GM18873 (cell line): ENCODE results near the gene APOF.
"Not testable (repeated sequence)": the region's sequence is repeated elsewhere in the genome, so short reads cannot be mapped to it uniquely, and the experiment has no call there.

Experiments used
- ATAC-seq: cut with Tn5 transposase; IDR thresholded peaks from one replicate; pipeline ENCODE4 v1.9.1; 2021; ENCODE audit warnings: mild to moderate bottlenecking, moderate library complexity, moderate number of reproducible peaks; ENCODE audit not compliant: unreplicated experiment, low FRiP score

Gene APOF

GRCh38 chr12:56334490-56334793 lies 28.2 kb downstream of the APOF start:
- no peak for ATAC-seq

DNA sequence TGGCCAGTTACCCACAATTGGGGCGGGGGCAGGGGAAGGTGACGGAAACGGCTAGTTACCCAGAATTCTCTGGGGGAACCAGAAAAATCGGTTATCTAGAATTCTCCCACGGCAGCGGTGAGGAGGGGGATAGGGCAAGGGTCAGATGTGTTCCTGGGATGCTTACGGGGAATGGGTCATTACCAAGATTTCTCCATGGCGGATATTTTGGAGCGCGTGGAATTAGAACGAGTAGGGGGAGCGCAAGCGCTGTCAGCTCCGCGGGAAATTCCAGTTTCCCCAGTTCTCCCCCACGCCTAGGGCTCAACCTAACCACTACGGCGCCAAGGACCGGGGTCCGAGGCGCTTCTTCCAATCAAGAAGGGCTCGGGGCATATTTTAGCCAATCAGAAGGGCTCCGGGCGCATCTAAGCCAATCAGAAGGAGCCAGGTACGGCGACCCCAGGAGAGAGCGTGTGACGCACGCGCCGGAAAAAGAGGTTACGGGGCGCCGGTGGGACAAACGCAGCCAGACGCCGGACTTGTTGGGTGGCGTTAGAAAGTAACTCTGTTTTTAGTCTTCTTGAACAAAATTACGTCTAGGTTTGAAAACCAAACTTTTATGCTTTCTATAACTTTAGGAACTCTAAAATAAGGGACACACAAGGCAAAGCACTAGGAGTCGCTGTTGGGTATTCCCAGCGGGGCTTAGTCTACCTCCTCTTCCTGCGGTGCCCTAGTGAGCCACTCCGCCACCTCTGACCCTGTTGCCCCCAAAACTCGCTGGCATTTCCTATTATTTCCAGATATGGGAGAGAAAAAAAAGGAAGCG lies 28.8 kb downstream of the APOF start, which contains the start of gene PAN2:
Gene PAN2, minus strand, starts transcription at position 322 of the 811 bp plus-strand sequence. CDS start 906 bp downstream, outside the sequence.
- peak; percentile 88 for ATAC-seq

DNA sequence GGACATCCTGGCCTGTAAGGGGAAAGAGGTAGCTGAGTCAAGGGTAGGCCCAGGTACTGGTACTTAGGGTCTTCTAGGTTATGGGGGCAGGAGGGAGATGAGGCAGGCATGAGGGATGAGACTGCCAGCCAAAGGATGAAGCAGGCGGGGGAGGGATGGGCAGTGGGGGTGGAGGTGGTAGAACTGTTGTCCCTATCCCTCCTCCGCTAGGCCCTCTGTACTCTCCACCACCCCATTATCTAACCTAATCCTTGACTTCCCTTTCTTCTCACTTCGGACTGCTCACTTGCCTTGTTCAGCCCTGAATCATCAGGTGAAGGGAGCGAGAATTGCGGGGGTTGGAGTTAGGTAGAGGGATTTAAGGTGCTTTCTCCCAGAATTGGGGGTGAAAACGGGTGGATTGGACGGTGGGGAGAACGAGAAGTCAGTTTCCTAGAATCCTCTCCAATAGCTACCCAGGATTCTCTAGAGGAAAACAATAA lies 29.4 kb downstream of the APOF start:
- ATAC-seq = no peak

DNA sequence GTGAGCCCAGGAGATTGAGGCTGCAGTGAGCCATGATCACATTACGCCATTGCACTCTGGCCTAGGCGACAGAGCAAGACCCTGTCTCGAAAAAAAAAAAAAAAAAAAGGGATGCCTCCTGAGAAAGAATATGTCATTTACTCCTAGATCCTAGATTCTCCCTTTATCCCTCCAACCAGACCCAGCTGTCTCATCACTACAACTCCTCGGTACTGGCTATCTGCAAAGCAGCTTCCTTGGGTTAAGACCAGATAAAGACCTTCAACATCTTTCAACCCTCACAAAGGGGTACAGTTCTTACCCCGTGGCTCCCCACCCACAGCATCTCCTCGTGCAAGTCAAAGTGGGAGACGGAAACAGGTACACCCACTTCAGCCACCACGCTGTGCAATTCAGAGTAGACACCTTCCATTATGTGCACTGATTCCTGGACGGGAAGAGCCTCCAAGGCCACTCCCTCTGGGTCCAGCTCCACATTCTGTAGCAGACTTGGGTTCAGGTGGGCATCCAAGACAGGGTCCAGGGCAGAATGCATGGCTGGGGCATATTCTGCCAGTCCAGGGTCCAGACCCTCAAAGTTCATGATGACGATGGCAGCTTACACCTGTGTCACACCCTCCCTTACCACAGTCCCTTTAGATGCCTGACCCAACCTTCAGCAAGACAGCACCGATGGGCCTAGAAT lies 30.0 kb downstream of the APOF start:
- ATAC-seq = no peak

DNA sequence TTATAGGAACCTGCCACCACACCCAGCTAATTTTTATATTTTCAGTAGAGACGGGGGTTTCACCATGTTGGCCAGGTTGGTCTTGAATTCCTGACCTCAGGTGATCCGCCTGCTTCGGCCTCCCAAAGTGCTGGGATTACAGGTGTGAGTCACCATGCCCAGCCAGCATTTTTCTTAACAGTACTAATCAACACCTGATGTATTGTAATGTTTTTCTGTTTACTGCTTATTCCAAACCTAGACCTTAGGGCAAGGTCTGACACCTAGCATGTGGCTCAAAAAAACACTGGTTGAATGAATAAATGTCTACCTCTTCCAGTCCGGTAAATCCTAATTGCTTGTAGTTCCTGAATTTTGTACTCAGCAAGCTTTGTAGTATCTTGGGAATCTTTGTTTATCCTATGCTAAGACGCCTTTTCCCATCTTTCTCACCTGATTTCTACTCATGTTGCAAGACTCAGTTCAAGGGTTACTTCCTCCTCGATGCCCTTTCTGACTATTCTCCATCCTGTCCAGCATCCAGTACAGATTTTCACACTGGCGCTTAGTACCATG lies 31.6 kb downstream of the APOF start:
- no peak for ATAC-seq

- no peak for ATAC-seq
These were observed 36.1 kb downstream of the APOF start for GRCh38 chr12:56326533-56326932.

- no peak for ATAC-seq
These were observed 36.5 kb downstream of the APOF start for GRCh38 chr12:56326126-56326525.

GRCh38 chr12:56324206-56324605 lies 38.5 kb downstream of the APOF start:
- no peak for ATAC-seq

GRCh38 chr12:56321610-56322009 lies 41.0 kb downstream of the APOF start:
- not testable (repeated sequence) for ATAC-seq

- no peak for ATAC-seq
These were observed 41.6 kb downstream of the APOF start for GRCh38 chr12:56321027-56321426.

DNA sequence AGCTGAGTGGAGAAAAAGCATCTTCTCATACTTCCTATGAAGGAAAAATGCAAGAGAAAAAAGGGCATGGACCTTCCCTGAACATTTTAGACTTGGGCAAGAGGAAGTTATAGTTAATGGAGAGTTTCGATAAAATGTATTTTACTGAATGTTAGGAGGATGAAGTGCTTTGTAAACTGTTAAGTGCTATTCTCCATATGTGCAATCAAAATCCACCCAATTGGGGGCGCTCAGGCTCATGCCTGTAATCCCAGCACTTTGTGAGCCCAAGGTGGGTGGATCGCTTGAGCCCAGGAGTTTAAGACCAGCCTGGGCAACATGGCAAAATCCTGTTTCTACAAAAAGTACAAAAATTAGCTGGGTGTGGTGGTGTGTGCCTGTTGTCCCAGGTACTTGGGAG lies 45.0 kb downstream of the APOF start:
- no peak for ATAC-seq

DNA sequence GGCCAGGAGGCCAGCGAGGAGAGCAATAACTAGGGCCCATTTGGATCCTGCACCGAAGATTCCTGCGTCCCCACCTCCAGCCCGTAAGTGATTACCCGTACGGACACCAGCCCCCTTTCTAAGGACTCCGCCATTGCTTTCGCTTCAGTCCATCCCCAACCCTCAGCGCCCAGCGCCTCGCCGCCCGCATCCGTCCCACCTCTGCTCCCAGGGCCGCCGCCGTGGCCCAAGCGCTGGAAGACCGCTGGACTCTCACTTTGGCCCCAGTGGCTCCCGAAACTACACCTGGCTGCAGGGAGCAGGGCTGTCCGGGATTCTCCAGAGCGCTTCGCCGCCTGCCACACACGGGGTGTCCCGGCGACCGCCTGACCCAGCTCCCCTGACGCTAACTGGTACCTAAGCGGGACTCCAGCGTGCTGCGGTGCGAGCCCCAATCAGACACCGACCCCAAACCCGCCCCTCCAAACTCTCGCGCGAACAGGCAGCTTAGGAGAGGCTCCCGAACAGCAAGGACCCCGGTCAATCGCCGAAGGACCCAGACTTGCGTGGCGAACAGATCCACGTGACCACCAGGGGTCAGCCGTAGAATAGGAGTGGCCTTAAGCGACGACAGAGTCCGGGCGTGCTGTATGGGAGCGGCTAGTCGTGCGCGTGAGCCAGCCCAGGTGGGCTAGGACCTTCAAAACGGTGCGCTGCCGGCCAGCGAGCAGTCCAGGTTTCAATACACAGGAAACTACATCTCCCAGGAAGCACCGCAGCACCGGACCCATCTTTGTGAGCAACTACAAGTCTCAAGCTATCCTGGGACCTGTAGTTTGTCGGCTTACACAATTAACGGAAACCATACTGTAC lies 46.8 kb downstream of the APOF start, which contains the start of gene CNPY2:
Gene CNPY2, minus strand, starts transcription at position 367 of the 852 bp plus-strand sequence. CDS start 771 bp downstream, outside the sequence.
- peak; percentile 89 for ATAC-seq

- ATAC-seq = no peak
These were observed 47.4 kb downstream of the APOF start for GRCh38 chr12:56315249-56315621.

- ATAC-seq = no peak
These were observed 51.7 kb downstream of the APOF start for GRCh38 chr12:56311003-56311402.
